ENCODE measurements around the gene SF3B3. TPM values are rescaled to one million over a fixed set of nuclear protein-coding genes. Genes with fewer than 3 reads are reported as not detected.
A peak's percentile ranks its signal among the peaks of the same experiment; 100 is the strongest.
"Not testable (repeated sequence)": the region's sequence is repeated elsewhere in the genome, so short reads cannot be mapped to it uniquely, and the experiment has no call there.

SF3B3 gene
- total RNA-seq, 1 experiment from 2014 or later = 191 TPM

DNA sequence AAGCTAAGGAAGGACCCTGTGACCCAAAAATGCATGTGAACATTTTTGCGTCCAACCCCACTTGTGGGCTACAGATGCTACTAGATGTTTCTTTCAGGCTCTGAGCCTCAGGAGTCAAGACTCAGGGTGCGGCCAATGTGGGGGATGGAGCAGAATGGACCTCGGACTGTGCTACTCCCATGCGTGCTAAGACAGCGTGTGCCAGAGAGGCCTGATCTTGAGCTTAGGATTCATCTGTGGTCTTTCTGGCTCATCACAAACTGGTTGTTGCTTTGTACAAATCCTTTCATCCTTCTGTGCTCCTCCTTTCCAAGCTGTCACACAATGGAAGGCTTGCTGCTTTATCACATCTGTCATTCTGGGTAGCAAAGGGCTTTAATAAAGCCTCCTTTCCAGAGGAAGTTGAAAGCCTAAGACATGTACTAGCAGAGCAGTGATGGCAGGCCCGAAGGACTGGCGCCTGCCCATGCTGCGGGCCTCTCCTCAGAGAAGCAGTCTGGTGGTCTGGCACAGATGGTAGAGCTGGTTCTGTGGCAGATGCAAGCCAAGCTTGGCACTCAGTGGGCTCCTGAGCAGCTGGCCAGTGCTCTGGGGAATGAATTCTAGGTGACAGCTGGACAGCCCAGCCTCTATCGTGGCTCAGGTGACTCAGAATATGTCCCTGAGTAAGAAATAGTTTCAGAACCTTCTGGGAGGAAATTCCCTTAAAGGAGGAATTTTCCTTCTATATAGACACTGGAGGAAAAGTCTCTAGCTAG, 28.0 kb upstream of the SF3B3 start:
- no peak for DNase-seq (ENCODE audit: low read depth, low spot score)
- in situ Hi-C loops (cut with HindIII; ENCODE audit: low pct_unique_long_range_greater_than_20kb, low sequenced_read_pairs) = no loop called here

DNA sequence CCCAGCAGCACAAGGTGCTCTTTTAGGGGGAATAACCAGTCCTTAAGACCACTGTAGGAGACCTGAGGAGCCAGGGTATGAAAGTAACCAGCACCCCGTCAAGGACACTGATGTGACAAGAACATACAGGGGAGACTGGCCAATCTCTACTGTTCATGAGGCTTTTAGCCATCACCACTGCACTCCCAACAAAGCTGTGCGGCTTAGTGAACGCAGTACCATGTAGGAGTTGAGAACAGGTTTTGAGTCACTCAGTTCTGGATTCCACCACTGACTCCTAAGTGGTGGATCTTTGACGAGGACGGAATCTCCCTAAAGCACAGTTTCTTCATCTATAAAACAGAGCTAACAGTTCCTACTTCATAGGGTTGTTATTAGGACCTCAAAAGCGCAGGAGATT, 27.1 kb upstream of the SF3B3 start:
- no peak for DNase-seq (ENCODE audit: low read depth, low spot score)
- in situ Hi-C loops (cut with HindIII; ENCODE audit: low pct_unique_long_range_greater_than_20kb, low sequenced_read_pairs) = no loop called here

DNA sequence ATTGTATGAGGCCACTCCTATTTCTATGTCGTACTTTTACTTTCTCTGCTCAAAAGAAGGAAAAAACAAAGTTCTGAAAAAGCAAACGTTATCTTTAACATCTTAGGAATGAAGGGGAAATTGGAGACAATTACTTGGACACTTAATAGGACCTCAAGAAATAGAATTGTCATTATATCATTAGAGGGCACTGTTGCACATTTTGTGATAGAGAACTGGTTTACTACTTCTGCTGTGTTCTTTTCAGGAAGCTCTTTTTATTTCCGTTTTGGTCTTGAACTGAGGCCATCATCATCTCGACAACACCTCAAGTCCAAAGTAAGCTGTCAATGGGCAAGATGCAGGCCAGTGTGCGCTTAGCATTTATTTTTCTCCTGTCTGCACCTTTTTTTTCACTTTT, 14.9 kb upstream of the SF3B3 start:
- in situ Hi-C loops (cut with HindIII; ENCODE audit: low pct_unique_long_range_greater_than_20kb, low sequenced_read_pairs) = no loop called here
- DNase-seq (ENCODE audit: low read depth, low spot score) = no peak

DNA sequence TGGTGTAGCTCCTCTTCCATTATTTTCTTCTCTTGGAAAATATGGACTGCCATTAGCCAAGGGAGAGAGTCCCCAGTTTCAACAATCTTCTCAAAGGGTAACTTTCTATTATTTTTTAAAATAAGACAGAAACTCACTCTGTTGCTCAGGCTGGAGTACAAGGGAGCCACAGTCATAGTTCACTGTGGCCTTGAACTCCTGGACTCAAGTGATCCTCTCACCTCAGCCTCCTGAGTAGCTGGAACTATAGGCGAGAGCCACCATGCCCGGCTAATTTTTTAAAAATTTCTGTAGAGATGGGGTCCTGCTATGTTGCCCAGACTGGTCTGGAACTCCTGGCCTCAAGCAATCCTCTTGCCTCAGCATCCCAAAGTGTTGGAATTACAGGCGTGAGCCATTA, 13.4 kb upstream of the SF3B3 start:
- in situ Hi-C loops (cut with HindIII; ENCODE audit: low pct_unique_long_range_greater_than_20kb, low sequenced_read_pairs) = no loop called here
- DNase-seq (ENCODE audit: low read depth, low spot score) = no peak

DNA sequence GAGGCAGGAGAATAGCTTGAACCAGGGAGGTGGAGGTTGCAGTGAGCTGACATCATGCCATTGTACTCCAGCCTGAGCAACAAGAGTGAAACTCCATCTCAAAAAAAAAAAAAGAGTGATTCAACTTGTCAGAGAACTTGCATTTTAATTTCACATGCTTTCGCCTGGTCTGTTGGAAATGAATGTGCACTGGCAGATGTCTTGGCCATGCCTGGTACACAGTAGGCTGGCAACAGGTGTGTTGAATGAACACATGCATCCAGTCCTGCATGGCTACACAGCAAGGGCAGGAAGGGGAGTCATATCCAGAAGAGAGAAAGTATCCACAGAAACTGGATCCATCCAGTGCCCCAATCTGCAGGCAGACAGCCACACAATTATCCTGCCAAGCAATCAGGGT, 11.8 kb upstream of the SF3B3 start:
- in situ Hi-C loops (cut with HindIII; ENCODE audit: low pct_unique_long_range_greater_than_20kb, low sequenced_read_pairs) = no loop called here

DNA sequence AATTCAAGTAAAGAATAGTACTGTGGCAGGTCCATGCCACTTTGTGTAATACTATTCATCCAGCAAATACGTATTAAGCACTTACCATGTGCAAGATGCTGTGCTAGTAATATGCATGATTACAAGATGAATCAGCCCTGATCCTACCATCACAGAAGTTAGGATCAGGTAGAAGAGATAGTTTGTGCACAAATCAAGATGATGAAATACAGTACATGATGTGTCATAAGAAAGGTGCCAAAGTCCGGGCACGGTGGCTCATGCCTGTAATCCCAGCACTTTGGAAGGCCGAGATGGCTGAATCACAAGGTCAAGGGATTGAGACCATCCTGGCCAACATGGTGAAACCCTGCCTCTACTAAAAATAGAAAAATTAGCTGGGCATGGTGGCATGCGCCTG, 11.2 kb upstream of the SF3B3 start:
- in situ Hi-C loops (cut with HindIII; ENCODE audit: low pct_unique_long_range_greater_than_20kb, low sequenced_read_pairs) = no loop called here
- DNase-seq (ENCODE audit: low read depth, low spot score) = no peak

More for the DNA sequence above, 11.8 kb upstream of the SF3B3 start:
- no peak for DNase-seq (ENCODE audit: low read depth, low spot score)

DNA sequence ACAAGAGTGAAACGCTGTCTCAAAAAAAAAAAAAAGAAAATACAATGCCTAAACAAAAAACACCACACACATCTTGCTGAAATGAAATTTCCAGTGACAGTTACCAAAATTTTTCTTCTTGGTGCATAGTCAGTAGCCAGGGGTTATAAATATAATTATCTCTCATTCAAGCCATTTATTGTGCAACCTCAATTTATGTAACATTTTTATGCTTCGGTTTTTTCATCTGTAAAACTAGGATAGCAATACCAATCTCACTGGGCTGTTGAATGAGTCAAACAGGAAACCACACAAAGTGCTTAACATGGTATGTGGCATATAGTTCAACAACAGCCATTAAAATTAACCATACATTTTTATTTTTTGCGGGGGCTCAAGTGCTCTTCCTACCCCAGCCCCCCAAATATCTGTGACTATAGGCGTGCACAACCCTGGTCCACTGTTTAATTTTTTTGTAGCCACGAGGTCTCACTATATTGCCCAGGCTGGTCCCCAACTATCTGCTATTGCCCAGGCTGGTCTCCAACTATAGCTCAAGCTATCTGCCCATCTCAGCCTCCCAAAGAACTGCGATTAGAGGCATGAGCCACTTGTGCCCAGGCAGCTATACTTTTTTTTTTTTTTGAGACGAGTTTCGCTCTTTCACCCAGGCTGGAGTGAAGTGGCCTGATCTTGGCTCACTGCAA, 2.9 kb upstream of the SF3B3 start:
- in situ Hi-C loops (cut with HindIII; ENCODE audit: low pct_unique_long_range_greater_than_20kb, low sequenced_read_pairs) = no loop called here
- no peak for DNase-seq (ENCODE audit: low read depth, low spot score)

DNA sequence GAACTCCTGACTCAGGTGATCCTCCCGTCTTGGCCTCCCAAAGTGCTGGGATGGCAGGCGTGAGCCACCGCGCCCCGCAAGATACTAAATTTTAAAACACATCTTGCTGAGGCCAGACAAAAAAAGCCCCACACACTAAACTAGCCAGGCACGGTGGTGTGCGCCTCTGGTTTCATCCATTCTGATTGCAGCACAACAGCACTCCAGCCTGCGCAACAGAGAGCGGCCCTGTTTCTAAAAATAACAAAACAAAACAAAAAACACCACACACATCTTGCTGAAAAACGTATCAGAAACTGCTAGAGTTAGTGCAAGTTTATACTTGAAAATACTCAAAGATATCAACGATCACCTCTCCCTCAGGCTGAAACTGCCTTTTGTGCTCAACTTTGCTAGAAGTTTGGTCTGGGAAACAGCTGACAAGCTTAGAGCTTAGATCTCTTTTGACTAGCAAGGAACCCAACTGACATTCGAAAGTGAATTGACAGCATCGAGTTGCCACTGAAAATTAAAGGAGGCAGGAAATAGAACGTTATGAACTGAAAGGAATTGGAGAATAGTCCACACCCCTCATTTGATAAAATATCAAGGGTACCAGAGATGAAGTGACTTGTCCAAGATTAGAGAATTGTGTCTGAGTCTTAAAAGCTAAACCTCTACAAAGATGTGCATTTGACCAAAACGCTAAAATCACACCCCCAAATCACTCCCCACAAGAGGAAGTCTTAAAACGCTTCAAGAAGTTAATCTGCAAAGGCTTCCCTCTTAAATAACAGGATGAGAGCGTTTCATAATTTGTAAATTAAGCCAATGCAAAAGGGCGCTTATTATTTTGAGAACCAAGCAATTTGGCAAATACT, 1.2 kb upstream of the SF3B3 start:
- in situ Hi-C loops (cut with HindIII; ENCODE audit: low pct_unique_long_range_greater_than_20kb, low sequenced_read_pairs) = no loop called here
- DNase-seq (ENCODE audit: low read depth, low spot score) = no peak

DNA sequence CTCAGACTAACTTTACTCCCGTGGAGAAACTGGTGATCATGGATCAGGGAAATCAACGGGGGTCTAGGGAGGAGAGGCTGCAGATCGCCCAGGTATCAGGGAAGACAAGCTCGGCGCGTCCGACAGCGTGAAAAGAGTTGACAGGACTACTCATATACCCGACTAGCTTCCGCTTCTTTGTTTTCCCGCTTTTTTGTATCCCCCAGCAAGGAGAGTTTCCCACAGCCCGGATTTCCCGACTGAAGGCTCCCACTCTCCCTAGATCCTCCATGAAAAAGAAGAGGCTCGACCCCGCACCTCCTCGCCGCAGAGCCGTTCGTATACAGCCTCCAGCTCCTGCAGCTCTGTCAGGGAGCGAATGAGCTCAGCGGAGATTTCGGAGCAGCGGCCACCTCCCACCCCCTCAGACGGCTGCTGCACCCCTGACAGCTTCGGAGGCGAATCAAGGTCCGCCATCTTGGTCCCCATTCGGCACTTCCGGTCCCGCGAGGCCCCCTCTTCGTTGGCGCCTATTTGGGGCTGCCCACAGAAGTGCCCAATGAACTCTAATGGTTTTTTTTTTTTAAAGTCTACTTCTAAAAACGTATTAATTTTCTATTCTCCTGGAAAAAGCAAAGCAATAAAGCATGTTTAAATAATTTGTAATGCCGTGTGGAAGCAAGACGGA, 407 bp upstream of the SF3B3 start, which contains the start of gene COG4:
TSS of gene COG4 (minus strand) at position 479 of the 667 bp plus-strand sequence. CDS start at position 468, 11 bp downstream.
- in situ Hi-C loops (cut with HindIII; ENCODE audit: low pct_unique_long_range_greater_than_20kb, low sequenced_read_pairs) = no loop called here
- DNase-seq (ENCODE audit: low read depth, low spot score) = peak; percentile 79

DNA sequence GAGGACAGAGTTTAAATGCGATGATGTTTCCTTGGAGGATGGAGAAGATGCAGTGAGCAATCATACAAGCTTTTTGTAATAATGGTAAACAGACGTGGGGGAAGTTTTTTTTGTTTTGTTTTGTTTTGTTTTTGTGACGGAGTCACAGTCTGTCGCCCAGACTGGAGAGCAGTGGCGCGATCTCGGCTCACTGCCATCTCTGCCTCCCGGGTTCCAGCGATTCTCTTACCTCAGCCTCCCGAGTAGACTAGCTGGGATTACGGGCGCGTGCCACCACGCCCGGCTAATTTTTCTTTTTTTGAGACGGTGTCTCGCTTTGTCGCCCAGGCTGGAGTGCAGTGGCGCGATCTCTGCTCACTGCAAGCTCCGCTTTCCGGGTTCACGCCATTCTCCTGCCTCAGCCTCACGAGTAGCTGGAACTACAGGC, 796 bp downstream of the SF3B3 start:
- in situ Hi-C loops (cut with HindIII; ENCODE audit: low pct_unique_long_range_greater_than_20kb, low sequenced_read_pairs); DNase-seq (ENCODE audit: low read depth, low spot score): not testable (repeated sequence)

DNA sequence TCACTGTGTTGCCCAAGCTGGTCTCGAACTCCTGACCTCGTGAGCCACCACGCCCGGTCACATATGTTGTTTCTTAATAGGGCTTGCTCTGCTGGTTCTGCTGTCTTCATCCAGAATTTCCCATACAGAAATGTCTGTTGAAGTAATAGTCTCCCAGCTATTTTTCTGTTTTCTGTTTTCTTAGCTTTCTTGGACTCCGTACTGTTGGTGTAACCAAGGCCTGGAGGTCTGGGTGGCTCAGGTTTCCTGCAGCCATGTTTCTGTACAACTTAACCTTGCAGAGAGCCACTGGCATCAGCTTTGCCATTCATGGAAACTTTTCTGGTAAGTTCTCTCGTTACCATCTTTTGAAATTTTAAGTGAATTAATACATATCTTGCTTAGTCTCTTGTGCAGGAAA, 2.8 kb downstream of the SF3B3 start:
- DNase-seq (ENCODE audit: low read depth, low spot score) = no peak
- in situ Hi-C loops (cut with HindIII; ENCODE audit: low pct_unique_long_range_greater_than_20kb, low sequenced_read_pairs) = no loop called here

DNA sequence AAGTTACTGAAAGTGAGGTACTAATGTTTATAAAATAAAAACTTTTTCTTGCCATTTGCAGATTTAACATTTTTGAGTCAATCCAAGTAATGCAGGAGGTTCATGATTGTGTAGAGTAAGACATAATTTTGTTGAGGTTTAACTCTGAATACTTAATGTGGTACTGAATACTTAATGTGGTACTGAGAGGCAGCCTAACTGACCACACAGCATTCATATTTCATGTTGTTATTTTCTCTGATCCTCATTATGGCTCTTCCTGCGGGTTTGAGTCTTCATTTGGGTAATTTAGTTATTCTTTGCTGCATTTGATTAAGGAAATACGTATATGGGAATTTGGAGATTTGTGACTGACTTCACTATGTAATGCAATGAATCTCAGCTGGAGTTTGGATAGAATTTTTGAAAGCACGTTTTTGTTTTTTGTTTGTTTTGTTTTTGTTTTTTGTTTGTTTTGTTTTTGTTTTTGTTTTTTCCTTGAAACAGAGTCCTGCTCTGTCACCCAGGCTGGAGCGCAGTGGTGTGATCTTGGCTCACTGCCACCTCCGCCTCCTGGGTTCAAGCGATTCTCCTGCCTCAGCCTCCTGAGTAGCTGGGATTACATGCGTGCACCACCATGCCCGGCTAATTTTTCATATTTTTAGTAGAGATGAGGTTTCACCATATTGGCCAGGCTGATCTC, 3.8 kb downstream of the SF3B3 start:
- no peak for DNase-seq (ENCODE audit: low read depth, low spot score)
- in situ Hi-C loops (cut with HindIII; ENCODE audit: low pct_unique_long_range_greater_than_20kb, low sequenced_read_pairs) = no loop called here

DNA sequence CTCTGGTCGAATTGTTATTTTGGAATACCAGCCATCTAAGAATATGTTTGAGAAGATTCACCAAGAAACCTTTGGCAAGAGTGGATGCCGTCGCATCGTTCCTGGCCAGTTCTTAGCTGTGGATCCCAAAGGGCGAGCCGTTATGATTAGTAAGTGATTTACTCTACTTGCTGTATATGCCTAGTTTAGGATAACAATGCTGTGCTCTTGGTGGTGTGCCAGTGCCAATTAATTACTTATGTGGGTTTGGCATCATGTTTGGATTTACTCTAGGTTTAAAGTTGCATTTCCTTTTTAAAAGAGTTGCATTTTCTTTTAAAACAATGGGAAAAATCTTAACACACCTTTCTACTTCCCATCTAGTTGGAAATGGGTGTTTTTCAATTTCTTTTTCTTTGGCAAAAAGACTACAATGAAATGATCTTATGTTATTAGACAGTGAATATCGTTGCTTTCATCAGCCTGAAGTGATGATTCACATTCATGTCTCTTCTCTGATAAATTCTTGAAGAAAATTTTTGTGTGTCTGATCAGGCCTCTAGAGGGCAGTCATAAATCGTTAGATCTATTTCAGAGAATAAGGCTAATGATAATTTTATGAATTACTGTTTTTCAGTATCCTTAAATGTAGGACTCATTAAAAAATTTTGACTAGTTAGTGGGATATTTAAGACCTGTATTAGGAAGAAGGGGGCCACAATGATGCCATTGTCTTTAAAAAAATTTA, 5.6 kb downstream of the SF3B3 start:
- in situ Hi-C loops (cut with HindIII; ENCODE audit: low pct_unique_long_range_greater_than_20kb, low sequenced_read_pairs) = no loop called here
- peak; percentile 65 for DNase-seq (ENCODE audit: low read depth, low spot score)

DNA sequence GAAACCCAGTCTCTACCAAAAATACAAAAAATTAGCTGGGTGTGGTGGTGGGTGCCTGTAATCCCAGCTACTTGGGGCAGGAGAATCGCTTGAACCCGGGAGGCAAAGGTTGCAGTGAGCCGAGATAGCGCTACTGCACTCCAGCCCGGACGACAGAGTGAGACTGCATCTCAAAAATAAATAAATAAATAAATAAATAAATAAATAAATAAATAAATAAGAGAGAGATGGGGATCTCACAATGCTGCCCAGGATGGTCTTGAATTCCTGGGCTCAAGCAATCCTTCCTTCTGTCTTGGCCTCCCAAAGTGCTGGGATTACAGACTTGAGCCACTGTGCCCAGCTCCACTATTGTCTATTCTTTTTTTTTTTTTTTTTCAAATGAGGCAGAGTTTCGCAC, 6.3 kb downstream of the SF3B3 start:
- in situ Hi-C loops (cut with HindIII; ENCODE audit: low pct_unique_long_range_greater_than_20kb, low sequenced_read_pairs); DNase-seq (ENCODE audit: low read depth, low spot score): not testable (repeated sequence)

DNA sequence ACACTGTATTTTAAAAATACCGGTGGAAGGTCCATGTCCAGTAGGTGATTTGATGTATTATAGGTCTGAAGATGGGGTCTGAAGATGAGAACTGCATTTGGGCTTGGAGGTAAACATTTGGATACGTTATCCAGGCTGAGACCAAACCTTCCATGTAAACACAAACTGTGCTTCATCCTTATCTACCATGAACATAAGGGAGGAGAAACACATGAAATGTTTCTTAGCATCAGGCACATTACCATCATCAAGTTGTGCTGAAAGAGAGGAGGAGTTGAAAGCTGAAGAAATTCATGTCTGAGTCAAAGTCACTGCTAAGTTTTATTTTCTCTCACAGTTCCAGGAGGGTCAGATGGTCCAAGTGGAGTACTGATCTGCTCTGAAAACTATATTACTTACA, 11.4 kb downstream of the SF3B3 start:
- DNase-seq (ENCODE audit: low read depth, low spot score) = no peak
- in situ Hi-C loops (cut with HindIII; ENCODE audit: low pct_unique_long_range_greater_than_20kb, low sequenced_read_pairs) = no loop called here

DNA sequence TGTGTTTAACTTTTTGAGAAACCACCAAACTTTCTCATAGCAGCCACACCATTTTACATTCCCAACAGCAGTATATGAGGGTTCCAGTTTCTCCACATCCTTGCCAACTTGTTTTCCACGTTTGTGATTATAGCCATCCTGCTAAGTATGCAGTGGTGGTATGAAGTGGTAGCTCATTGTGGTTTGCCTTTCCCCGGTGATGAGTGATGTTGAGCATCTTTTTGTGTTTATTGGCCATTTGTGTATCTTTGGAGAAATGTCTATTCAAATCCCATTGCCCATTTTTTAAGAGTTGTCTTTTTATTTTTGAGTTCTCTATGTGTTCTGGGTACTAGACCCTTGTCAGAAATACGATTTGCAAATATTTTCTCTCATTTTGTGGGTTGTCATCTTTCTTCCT, 17.4 kb downstream of the SF3B3 start:
- in situ Hi-C loops (cut with HindIII; ENCODE audit: low pct_unique_long_range_greater_than_20kb, low sequenced_read_pairs) = no loop called here

DNA sequence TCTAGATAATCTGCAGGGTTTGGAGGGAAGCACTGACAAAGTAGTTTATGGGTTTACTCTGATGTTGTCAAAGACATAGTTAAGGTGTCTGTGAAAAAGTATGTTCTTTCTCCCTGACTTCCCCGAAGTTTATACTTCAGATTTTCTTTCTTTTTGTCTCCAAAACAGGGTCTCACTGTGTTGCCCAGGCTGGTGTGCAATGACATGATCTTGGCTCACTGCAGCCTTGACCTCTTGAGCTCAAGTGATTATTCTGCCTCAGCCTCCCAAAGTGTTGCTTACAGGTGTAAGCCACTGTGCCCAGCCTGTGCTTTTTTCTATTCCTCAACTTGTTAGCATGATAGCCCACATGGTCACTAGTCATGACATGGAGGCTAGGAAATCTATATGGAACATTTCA, 20.9 kb downstream of the SF3B3 start:
- DNase-seq (ENCODE audit: low read depth, low spot score) = no peak
- in situ Hi-C loops (cut with HindIII; ENCODE audit: low pct_unique_long_range_greater_than_20kb, low sequenced_read_pairs) = no loop called here

More for the DNA sequence above, 17.4 kb downstream of the SF3B3 start:
- DNase-seq (ENCODE audit: low read depth, low spot score) = no peak
